HUES6 (cell line): ENCODE measurements around the gene SMYD3.

Source experiments
- H3K27ac ChIP-seq: 2 replicates; pipeline ENCODE4 v1.7.0; 2013; ENCODE audit warnings: low read depth, mild to moderate bottlenecking, low read length, inconsistent platforms
- H3K27me3 ChIP-seq: 2 replicates; pipeline ENCODE4 v1.6.1; 2013; ENCODE audit warnings: low read length; ENCODE audit not compliant: control insufficient read depth, insufficient read depth
- H3K36me3 ChIP-seq: 2 replicates; pipeline ENCODE4 v1.6.1; 2013; ENCODE audit warnings: low read length; ENCODE audit not compliant: control insufficient read depth, insufficient read depth
- H3K4me1 ChIP-seq: 2 replicates; pipeline ENCODE4 v1.6.1; 2013; ENCODE audit warnings: low read length; ENCODE audit not compliant: control insufficient read depth, insufficient read depth
- H3K4me3 ChIP-seq: 2 replicates; pipeline ENCODE4 v1.5.1; 2013; ENCODE audit warnings: low read depth, low read length
- H3K9ac ChIP-seq: one replicate; pipeline ENCODE4 v1.6.1; 2013; ENCODE audit warnings: mild to moderate bottlenecking, low read length
- H3K9me3 ChIP-seq: 2 replicates; pipeline ENCODE4 v1.6.1; 2013; ENCODE audit warnings: low read depth, low read length; ENCODE audit not compliant: control insufficient read depth, insufficient read depth

The SMYD3 gene

GRCh38 chr1:245908543-245908942 lies 598.5 kb downstream of the SMYD3 start:
- Histone ChIP-seq H3K27me3 (no peaks in the 10 kb centered on the region), H3K9ac (no peak overlapping the region), H3K36me3 (no peaks in the 10 kb centered on the region), H3K9me3 (peaks cover 11% of the 10 kb centered on the region), H3K4me1 (no peaks in the 10 kb centered on the region), H3K27ac (no peak overlapping the region), H3K4me3 (no peak overlapping the region)

GRCh38 chr1:245906207-245906606 lies 600.9 kb downstream of the SMYD3 start:
- Histone ChIP-seq H3K9ac (no peak overlapping the region), H3K27me3 (no peaks in the 10 kb centered on the region), H3K27ac (no peak overlapping the region)

GRCh38 chr1:245903851-245904250 lies 603.2 kb downstream of the SMYD3 start:
- no peak overlapping the region for H3K27ac ChIP-seq
- H3K36me3 ChIP-seq: no peaks in the 10 kb centered on the region
- no peak overlapping the region for H3K9ac ChIP-seq
- no peak overlapping the region for H3K4me3 ChIP-seq
- H3K4me1 ChIP-seq: no peaks in the 10 kb centered on the region
- H3K9me3 ChIP-seq: peaks cover 31% of the 10 kb centered on the region
- no peaks in the 10 kb centered on the region for H3K27me3 ChIP-seq

More at GRCh38 chr1:245906207-245906606, 600.9 kb downstream of the SMYD3 start:
- Histone ChIP-seq H3K4me3 (no peak overlapping the region), H3K9me3 (peaks cover 31% of the 10 kb centered on the region), H3K36me3 (no peaks in the 10 kb centered on the region), H3K4me1 (no peaks in the 10 kb centered on the region)

- Histone ChIP-seq H3K27me3 (no peaks in the 10 kb centered on the region), H3K4me1 (no peaks in the 10 kb centered on the region), H3K36me3 (no peaks in the 10 kb centered on the region), H3K9me3 (peaks cover 31% of the 10 kb centered on the region), H3K9ac (no peak overlapping the region), H3K4me3 (no peak overlapping the region), H3K27ac (no peak overlapping the region)
Observed at GRCh38 chr1:245901565-245901964, 605.5 kb downstream of the SMYD3 start.

- H3K4me1 ChIP-seq: no peaks in the 10 kb centered on the region
- no peak overlapping the region for H3K9ac ChIP-seq
- peaks cover 31% of the 10 kb centered on the region for H3K9me3 ChIP-seq
Observed at GRCh38 chr1:245901037-245901436, 606.0 kb downstream of the SMYD3 start.

GRCh38 chr1:245898581-245898980 lies 608.5 kb downstream of the SMYD3 start:
- Histone ChIP-seq H3K27me3 (no peaks in the 10 kb centered on the region), H3K4me3 (no peak overlapping the region), H3K27ac (no peak overlapping the region), H3K9ac (no peak overlapping the region), H3K36me3 (no peaks in the 10 kb centered on the region), H3K9me3 (peaks cover 28% of the 10 kb centered on the region), H3K4me1 (no peaks in the 10 kb centered on the region)

More at GRCh38 chr1:245901037-245901436, 606.0 kb downstream of the SMYD3 start:
- Histone ChIP-seq H3K27me3 (no peaks in the 10 kb centered on the region), H3K4me3 (no peak overlapping the region), H3K36me3 (no peaks in the 10 kb centered on the region), H3K27ac (no peak overlapping the region)

- no peak overlapping the region for H3K9ac ChIP-seq
- no peaks in the 10 kb centered on the region for H3K27me3 ChIP-seq
- H3K9me3 ChIP-seq: peaks cover 9% of the 10 kb centered on the region; the same call in 1 of the 2 replicates
- no peak overlapping the region for H3K27ac ChIP-seq
- H3K36me3 ChIP-seq: no peaks in the 10 kb centered on the region
- no peak overlapping the region for H3K4me3 ChIP-seq
- no peaks in the 10 kb centered on the region for H3K4me1 ChIP-seq
Observed at GRCh38 chr1:245896258-245896657, 610.8 kb downstream of the SMYD3 start.

GRCh38 chr1:245895455-245895959 lies 611.6 kb downstream of the SMYD3 start:
- H3K4me1 ChIP-seq: no peaks in the 10 kb centered on the region
- no peak overlapping the region for H3K27ac ChIP-seq
- no peak overlapping the region for H3K9ac ChIP-seq
- no peak overlapping the region for H3K4me3 ChIP-seq
- no peaks in the 10 kb centered on the region for H3K36me3 ChIP-seq
- H3K27me3 ChIP-seq: no peaks in the 10 kb centered on the region
- H3K9me3 ChIP-seq: peaks cover 9% of the 10 kb centered on the region; the same call in 1 of the 2 replicates

- Histone ChIP-seq H3K27ac (no peak overlapping the region), H3K4me1 (no peaks in the 10 kb centered on the region), H3K36me3 (no peaks in the 10 kb centered on the region), H3K4me3 (no peak overlapping the region), H3K9ac (no peak overlapping the region), H3K9me3 (peaks cover 9% of the 10 kb centered on the region; the same call in 1 of the 2 replicates), H3K27me3 (no peaks in the 10 kb centered on the region)
Observed at GRCh38 chr1:245894843-245895242, 612.2 kb downstream of the SMYD3 start.

- Histone ChIP-seq H3K36me3 (no peaks in the 10 kb centered on the region), H3K4me3 (no peak overlapping the region), H3K27ac (no peak overlapping the region), H3K9me3 (peaks cover 9% of the 10 kb centered on the region; the same call in 1 of the 2 replicates), H3K9ac (no peak overlapping the region), H3K4me1 (no peaks in the 10 kb centered on the region), H3K27me3 (no peaks in the 10 kb centered on the region)
Observed at GRCh38 chr1:245893025-245893424, 614.1 kb downstream of the SMYD3 start.

- Histone ChIP-seq H3K27me3 (no peaks in the 10 kb centered on the region), H3K36me3 (no peaks in the 10 kb centered on the region), H3K4me3 (no peak overlapping the region), H3K9ac (no peak overlapping the region), H3K9me3 (peaks cover 2% of the 10 kb centered on the region; the same call in 1 of the 2 replicates), H3K4me1 (no peaks in the 10 kb centered on the region), H3K27ac (no peak overlapping the region)
Observed at GRCh38 chr1:245888809-245889208, 618.3 kb downstream of the SMYD3 start.
